Neuronal stem cell (in vitro differentiated cells): ENCODE results near the gene FMN2.

Experiments
- DNase-seq: peaks from one replicate; pipeline ENCODE4 v3.0.0-alpha.2; 2013; ENCODE audit warnings: low spot score
- H2AFZ ChIP-seq: one replicate; pipeline ENCODE4 v1.6.1; 2013; ENCODE audit warnings: mild to moderate bottlenecking, low read length, inconsistent platforms
- H2AK5ac ChIP-seq: 2 replicates; pipeline ENCODE4 v1.6.1; 2013; ENCODE audit warnings: low read depth, mild to moderate bottlenecking, inconsistent platforms, low read length, moderate library complexity, mixed read lengths
- H2BK120ac ChIP-seq: 2 replicates; pipeline ENCODE4 v1.6.1; 2013; ENCODE audit warnings: low read depth, mild to moderate bottlenecking, inconsistent platforms, low read length, moderate library complexity, mixed read lengths
- H2BK12ac ChIP-seq: one replicate; pipeline ENCODE4 v1.6.1; 2013; ENCODE audit warnings: low read length, inconsistent platforms
- H2BK15ac ChIP-seq: 2 replicates; pipeline ENCODE4 v1.6.1; 2013; ENCODE audit warnings: mild to moderate bottlenecking, low read length, inconsistent platforms, mixed read lengths
- H2BK5ac ChIP-seq: one replicate; pipeline ENCODE4 v1.6.1; 2013; ENCODE audit warnings: inconsistent platforms, mild to moderate bottlenecking, low read length, moderate library complexity
- H3K14ac ChIP-seq: one replicate; pipeline ENCODE4 v1.6.1; 2013; ENCODE audit warnings: low read length, inconsistent platforms
- H3K18ac ChIP-seq: 2 replicates; pipeline ENCODE4 v1.6.1; 2013; ENCODE audit warnings: low read length, inconsistent platforms
- H3K23ac ChIP-seq: 2 replicates; pipeline ENCODE4 v1.6.1; 2013; ENCODE audit warnings: low read depth, mild to moderate bottlenecking, mixed read lengths, low read length, inconsistent platforms; ENCODE audit not compliant: poor library complexity
- H3K27ac ChIP-seq: replicated peaks from 3 replicates; pipeline ENCODE4 v1.5.1; 2013; ENCODE audit warnings: low read length, inconsistent platforms
- H3K27me3 ChIP-seq, 3 experiments: 2 replicates each; pipeline ENCODE4 v1.6.1; 2013; ENCODE audit warnings: low read length in 3 of 3, mild to moderate bottlenecking in 2 of 3, inconsistent platforms in 1 of 3, low read depth in 1 of 3, mixed read lengths in 1 of 3, moderate library complexity in 1 of 3; ENCODE audit not compliant: control insufficient read depth in 3 of 3, insufficient read depth in 3 of 3
- H3K36me3 ChIP-seq, 2 donors: replicated peaks in 1 of 2; 2 replicates each; pipeline ENCODE4 v1.6.1; 2013; ENCODE audit warnings: low read length in 2 of 2; ENCODE audit not compliant: control insufficient read depth in 2 of 2, insufficient read depth in 2 of 2
- H3K4ac ChIP-seq: 2 replicates; pipeline ENCODE4 v1.6.1; 2013; ENCODE audit warnings: inconsistent platforms, mild to moderate bottlenecking, low read length, moderate library complexity
- H3K4me1 ChIP-seq, 2 donors: 1 replicate in 1 of 2; 2 replicates in 1 of 2; pipeline ENCODE4 v1.6.1; 2013; ENCODE audit warnings: low read length in 2 of 2, low read depth in 1 of 2; ENCODE audit not compliant: control insufficient read depth in 2 of 2, insufficient read depth in 1 of 2
- H3K4me2 ChIP-seq: one replicate; pipeline ENCODE4 v1.6.1; 2013; ENCODE audit warnings: mild to moderate bottlenecking, low read length, inconsistent platforms; ENCODE audit not compliant: insufficient read depth, poor library complexity, severe bottlenecking
- H3K4me3 ChIP-seq, 2 donors: 2 replicates each; pipeline ENCODE4 v1.5.1; 2013; ENCODE audit warnings: low read length in 2 of 2, mild to moderate bottlenecking in 2 of 2, inconsistent platforms in 1 of 2, moderate library complexity in 1 of 2
- H3K79me1 ChIP-seq: one replicate; pipeline ENCODE4 v1.6.1; 2013; ENCODE audit warnings: low read depth, mild to moderate bottlenecking, inconsistent platforms, low read length, moderate library complexity
- H3K9ac ChIP-seq: one replicate; pipeline ENCODE4 v1.6.1; 2013; ENCODE audit warnings: mild to moderate bottlenecking, low read depth, low read length, inconsistent platforms; ENCODE audit not compliant: poor library complexity
- H3K9me3 ChIP-seq, 2 donors: replicated peaks in 1 of 2; 2 replicates each; pipeline versions ENCODE3 to v1.6.1; 2013; ENCODE audit warnings: low read length in 2 of 2, mild to moderate bottlenecking in 2 of 2, inconsistent platforms in 1 of 2, low read depth in 1 of 2, mixed read lengths in 1 of 2, moderate library complexity in 1 of 2; ENCODE audit not compliant: control insufficient read depth in 2 of 2, insufficient read depth in 1 of 2
- H4K8ac ChIP-seq: one replicate; pipeline ENCODE4 v1.6.1; 2013; ENCODE audit warnings: low read depth, mild to moderate bottlenecking, inconsistent platforms, low read length, moderate library complexity
- H4K91ac ChIP-seq: one replicate; pipeline ENCODE4 v1.6.1; 2013; ENCODE audit warnings: low read length, low read depth, mild to moderate bottlenecking, inconsistent platforms; ENCODE audit not compliant: poor library complexity
- WGBS, 2 donors: extraction: QIAGEN DNeasy Blood & Tissue Kit; methylation state at CpG; one replicate each; pipeline ENCODE4 v1.1.7; 2013; ENCODE audit warnings: missing lambda C conversion rate in 2 of 2, mixed read lengths in 1 of 2; ENCODE audit not compliant: insufficient read length in 2 of 2, insufficient replicate concordance in 1 of 2; ENCODE audit errors: extremely low coverage in 2 of 2; 5-methylcytosine and 5-hydroxymethylcytosine counted together

Gene FMN2

DNA sequence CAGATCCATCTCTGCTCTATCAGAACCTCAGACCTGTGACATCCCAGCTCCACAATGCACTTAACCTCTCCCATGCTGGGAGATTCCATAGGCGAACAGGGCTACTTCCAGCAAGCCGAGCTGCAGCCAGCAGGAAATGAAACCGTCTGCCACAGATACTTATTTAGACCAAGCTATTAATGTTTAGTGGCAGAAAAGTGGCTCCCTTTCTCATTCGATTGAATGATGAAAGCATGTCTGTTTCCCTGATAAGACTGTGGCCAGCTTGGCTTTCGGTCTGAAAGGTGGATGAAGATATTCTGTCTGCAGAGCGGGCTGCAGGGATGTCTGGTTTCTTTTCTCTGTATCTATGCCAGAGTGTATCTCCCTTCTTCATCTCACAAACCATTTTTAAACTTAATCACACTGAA is 373.9 kb downstream of the FMN2 start:
- Histone ChIP-seq H2BK15ac (no peak overlapping the region), H3K27me3 (no peaks in the 10 kb centered on the region), H3K18ac (no peak overlapping the region), H3K27ac (no peak overlapping the region), H3K23ac (no peak overlapping the region), H2AFZ (peak overlapping the region; percentile 70), H3K79me1 (no peaks in the 10 kb centered on the region), H3K4ac (no peak overlapping the region), H2AK5ac (no peak overlapping the region), H2BK12ac (no peak overlapping the region), H4K8ac (no peak overlapping the region), H3K4me1 (peaks cover 3 to 6% of the 10 kb centered on the region in 2 donors), H3K36me3 (no peaks in the 10 kb centered on the region), H2BK120ac (no peak overlapping the region), H3K4me3 (no peak overlapping the region), H2BK5ac (no peak overlapping the region), H3K4me2 (no peak overlapping the region), H3K9me3 (no peaks in the 10 kb centered on the region), H3K14ac (no peak overlapping the region), H4K91ac (no peak overlapping the region), H3K9ac (no peak overlapping the region)
- whole genome bisulfite sequencing, 2 donors = no CpG with 5 or more reads among the region's 6 CpGs
- DNase-seq = peak; percentile 23

DNA sequence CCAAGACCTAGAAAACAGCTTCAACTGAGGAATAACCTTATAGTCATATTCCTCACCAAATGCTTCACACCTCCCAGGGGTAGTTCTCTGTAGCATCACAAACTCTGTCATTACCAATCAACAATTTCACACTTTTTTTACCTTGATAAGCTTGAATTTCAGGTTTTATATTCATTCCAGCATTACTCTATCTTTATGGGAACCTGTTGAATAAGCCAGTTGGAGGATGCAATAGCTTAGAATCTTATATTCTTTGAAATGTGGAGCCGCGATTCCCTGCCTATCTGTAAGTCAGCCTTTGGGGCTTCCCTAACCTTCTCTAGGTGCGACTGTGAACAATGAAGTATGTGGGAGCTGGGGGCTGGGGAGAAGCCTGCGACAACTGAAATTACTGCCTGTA is 374.8 kb downstream of the FMN2 start:
- no peak for DNase-seq
- no peak overlapping the region for H4K91ac ChIP-seq
- no peaks in the 10 kb centered on the region for H3K36me3 ChIP-seq
- H3K4ac ChIP-seq = no peak overlapping the region
- no peak overlapping the region for H3K14ac ChIP-seq
- H3K4me1 ChIP-seq = peaks cover 3 to 6% of the 10 kb centered on the region in 2 donors
- no peaks in the 10 kb centered on the region for H3K9me3 ChIP-seq
- H4K8ac ChIP-seq = no peak overlapping the region
- H3K23ac ChIP-seq = no peak overlapping the region
- no CpG with 5 or more reads among the region's 4 CpGs for WGBS, 2 donors
- H2AK5ac ChIP-seq = no peak overlapping the region
- no peak overlapping the region for H2BK15ac ChIP-seq
- H2BK12ac ChIP-seq = no peak overlapping the region
- no peak overlapping the region for H3K18ac ChIP-seq
- no peak overlapping the region for H2AFZ ChIP-seq
- no peak overlapping the region for H2BK5ac ChIP-seq
- no peak overlapping the region for H3K9ac ChIP-seq
- no peak overlapping the region for H3K4me2 ChIP-seq
- H3K79me1 ChIP-seq = no peaks in the 10 kb centered on the region
- no peaks in the 10 kb centered on the region for H3K27me3 ChIP-seq
- no peak overlapping the region for H2BK120ac ChIP-seq
- no peak overlapping the region for H3K4me3 ChIP-seq
- no peak overlapping the region for H3K27ac ChIP-seq

DNA sequence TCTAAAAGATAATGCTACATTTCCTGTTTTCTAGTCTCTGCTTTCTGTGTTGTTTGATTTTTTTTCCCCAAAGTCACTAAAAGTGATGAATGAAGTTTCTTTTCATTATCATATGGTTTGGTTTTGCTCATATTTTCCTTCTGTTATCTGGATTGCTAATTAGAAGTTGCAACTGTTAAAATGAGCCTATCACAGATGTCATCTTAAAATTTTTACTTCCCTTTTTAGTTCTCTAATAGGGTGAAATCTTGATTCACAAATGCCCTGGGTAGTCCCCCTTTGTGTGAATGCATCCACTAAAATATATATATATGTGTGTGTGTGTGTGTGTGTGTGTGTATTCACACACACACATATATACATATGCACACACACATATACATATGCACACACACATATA is 376.2 kb downstream of the FMN2 start:
- no peak overlapping the region for H3K4ac ChIP-seq
- no peak overlapping the region for H3K4me2 ChIP-seq
- H3K27me3 ChIP-seq = no peaks in the 10 kb centered on the region
- H3K27ac ChIP-seq = no peak overlapping the region
- no peak overlapping the region for H3K14ac ChIP-seq
- H4K91ac ChIP-seq = no peak overlapping the region
- H2BK12ac ChIP-seq = no peak overlapping the region
- H3K4me1 ChIP-seq = peaks cover 3 to 7% of the 10 kb centered on the region in 2 donors
- no peak overlapping the region for H3K4me3 ChIP-seq
- H2AFZ ChIP-seq = no peak overlapping the region
- no peak overlapping the region for H3K23ac ChIP-seq
- no peak overlapping the region for H3K9ac ChIP-seq
- H4K8ac ChIP-seq = no peak overlapping the region
- no peaks in the 10 kb centered on the region for H3K79me1 ChIP-seq
- no peak overlapping the region for H2BK15ac ChIP-seq
- no peak overlapping the region for H2AK5ac ChIP-seq
- H3K36me3 ChIP-seq = no peaks in the 10 kb centered on the region
- H3K9me3 ChIP-seq = no peaks in the 10 kb centered on the region
- no peak overlapping the region for H3K18ac ChIP-seq
- no peak overlapping the region for H2BK120ac ChIP-seq
- H2BK5ac ChIP-seq = no peak overlapping the region
- DNase-seq = no peak

DNA sequence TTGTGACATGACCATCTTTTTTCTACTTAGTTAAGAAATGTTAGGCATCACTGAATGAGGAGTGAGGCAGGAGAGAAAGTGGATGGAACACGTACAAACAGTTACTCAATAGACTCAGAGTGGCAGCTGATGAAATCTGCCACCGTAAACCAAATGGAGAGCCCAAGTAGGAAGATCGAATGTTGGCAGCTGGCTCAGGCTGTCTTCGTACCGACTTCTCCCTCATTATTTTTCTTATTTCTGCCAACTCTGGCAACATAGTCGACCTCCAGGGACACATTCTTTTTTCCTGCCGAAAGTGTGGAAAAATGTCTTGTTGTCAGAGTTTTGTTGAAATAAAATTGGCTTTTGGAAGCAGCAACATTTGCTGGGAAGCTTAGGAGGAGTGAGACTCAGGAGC is 377.0 kb downstream of the FMN2 start:
- Histone ChIP-seq H3K4me3 (no peak overlapping the region), H3K9ac (no peak overlapping the region), H4K8ac (no peak overlapping the region), H3K23ac (no peak overlapping the region), H2AFZ (no peak overlapping the region), H4K91ac (no peak overlapping the region), H2BK5ac (no peak overlapping the region), H3K14ac (no peak overlapping the region), H2BK120ac (no peak overlapping the region), H2BK15ac (no peak overlapping the region), H3K4ac (no peak overlapping the region), H3K18ac (no peak overlapping the region), H2AK5ac (no peak overlapping the region), H3K79me1 (no peaks in the 10 kb centered on the region), H3K27me3 (no peaks in the 10 kb centered on the region), H3K27ac (no peak overlapping the region), H3K4me2 (no peak overlapping the region), H2BK12ac (no peak overlapping the region), H3K9me3 (no peaks in the 10 kb centered on the region), H3K4me1 (peaks cover 3 to 7% of the 10 kb centered on the region in 2 donors), H3K36me3 (no peaks in the 10 kb centered on the region)
- WGBS, 2 donors = no CpG with 5 or more reads among the region's 7 CpGs
- DNase-seq = no peak
